Measurements from ENCODE around the gene KIF1B.

DNA sequence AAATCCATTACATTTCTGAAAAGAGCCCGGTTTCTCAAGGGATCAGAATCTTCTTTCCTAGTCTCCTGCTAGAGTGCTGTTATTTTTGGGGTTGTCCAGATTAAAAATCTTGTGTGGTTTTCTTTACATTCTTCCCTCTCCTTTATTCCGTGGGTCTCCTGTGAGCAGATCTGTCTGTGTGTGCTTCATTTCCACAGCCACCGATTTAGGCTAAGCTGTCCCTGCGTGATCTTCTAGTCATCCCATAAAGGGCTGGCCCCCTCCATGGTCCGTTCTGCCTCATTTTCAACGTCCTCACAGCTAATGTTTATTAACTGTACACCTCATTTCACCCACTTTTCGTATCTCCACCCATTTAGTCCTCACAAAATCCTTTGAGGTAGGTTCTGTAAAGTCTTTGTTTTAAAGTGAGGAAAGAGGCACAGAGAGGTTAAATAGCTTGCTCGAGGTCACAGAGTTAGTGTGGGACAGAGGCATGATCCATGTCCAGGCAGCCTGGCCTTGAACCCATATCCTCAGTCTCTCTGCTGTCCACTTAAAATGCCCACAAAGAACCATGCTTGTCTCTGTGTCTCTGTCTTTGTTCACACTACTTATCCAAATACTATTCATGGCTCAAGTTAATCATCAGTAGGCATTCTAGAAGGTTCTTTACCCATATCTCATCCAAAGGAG is 38.2 kb upstream of the KIF1B start:
- TF ChIP-seq, protein P1, sequence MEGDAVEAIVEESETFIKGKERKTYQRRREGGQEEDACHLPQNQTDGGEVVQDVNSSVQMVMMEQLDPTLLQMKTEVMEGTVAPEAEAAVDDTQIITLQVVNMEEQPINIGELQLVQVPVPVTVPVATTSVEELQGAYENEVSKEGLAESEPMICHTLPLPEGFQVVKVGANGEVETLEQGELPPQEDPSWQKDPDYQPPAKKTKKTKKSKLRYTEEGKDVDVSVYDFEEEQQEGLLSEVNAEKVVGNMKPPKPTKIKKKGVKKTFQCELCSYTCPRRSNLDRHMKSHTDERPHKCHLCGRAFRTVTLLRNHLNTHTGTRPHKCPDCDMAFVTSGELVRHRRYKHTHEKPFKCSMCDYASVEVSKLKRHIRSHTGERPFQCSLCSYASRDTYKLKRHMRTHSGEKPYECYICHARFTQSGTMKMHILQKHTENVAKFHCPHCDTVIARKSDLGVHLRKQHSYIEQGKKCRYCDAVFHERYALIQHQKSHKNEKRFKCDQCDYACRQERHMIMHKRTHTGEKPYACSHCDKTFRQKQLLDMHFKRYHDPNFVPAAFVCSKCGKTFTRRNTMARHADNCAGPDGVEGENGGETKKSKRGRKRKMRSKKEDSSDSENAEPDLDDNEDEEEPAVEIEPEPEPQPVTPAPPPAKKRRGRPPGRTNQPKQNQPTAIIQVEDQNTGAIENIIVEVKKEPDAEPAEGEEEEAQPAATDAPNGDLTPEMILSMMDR (conservative IDR thresholded peaks at IDR 0.05), result no peak
- TF ChIP-seq EZH2 (IDR thresholded peaks at IDR 0.05; ENCODE audit: low read depth), result no peak
